T-cell (primary cell): ENCODE measurements around the gene LEMD1. TPM values are rescaled to one million over a fixed set of nuclear protein-coding genes. Genes with fewer than 3 reads are reported as not detected.
"Not testable (repeated sequence)": the region's sequence is repeated elsewhere in the genome, so short reads cannot be mapped to it uniquely, and the experiment has no call there.

Source experiments
- ATAC-seq, 4 experiments: fragments of 200-7000 bp in 3 of 4; fragments of 150-1000 bp in 1 of 4; cut with Tn5 transposase; replicated peaks in 1 of 4; 1 replicate in 3 of 4; 2 replicates in 1 of 4; pipeline ENCODE4 v1.10.0; 2021; ENCODE audit warnings: moderate library complexity in 3 of 4, mild to moderate bottlenecking in 2 of 4, moderate number of reproducible peaks in 1 of 4
- CTCF ChIA-PET, 2 donors: fragments of 300-600 bp; sonication (Branson Sonifier 250); formaldehyde crosslinking; loops; one replicate each; lab custom pipeline; 2022; ENCODE audit warnings: antibody characterized with exemption in 2 of 2; lab: Charles Lee
- POLR2A ChIA-PET, 2 donors: fragments of 300-600 bp; sonication (Branson Sonifier 250); formaldehyde crosslinking; loops; one replicate each; lab custom pipeline; 2022; ENCODE audit warnings: antibody characterized with exemption in 2 of 2; lab: Charles Lee
- DNase-seq, 35 experiments: peaks; one replicate each; pipeline versions ENCODE4 v3.0.0 to v3.0.0-alpha.2; 2013 to 2023
- H3K27ac ChIP-seq: one replicate; pipeline ENCODE4 v1.5.1; 2013; ENCODE audit warnings: low read length
- H3K27me3 ChIP-seq, 2 experiments: replicated peaks in 1 of 2; 1 replicate in 1 of 2; 2 replicates in 1 of 2; pipeline versions ENCODE4 v1.6.1 to v1.7.0; 2013; ENCODE audit warnings: low read length in 1 of 2, mixed read lengths in 1 of 2; ENCODE audit not compliant: control insufficient read depth in 2 of 2, insufficient read depth in 2 of 2; ENCODE audit errors: extremely low read depth in 1 of 2
- H3K36me3 ChIP-seq, 2 donors: 1 replicate in 1 of 2; 2 replicates in 1 of 2; pipeline versions ENCODE4 v1.6.1 to v1.7.0; 2013; ENCODE audit warnings: low read length in 1 of 2; ENCODE audit not compliant: control insufficient read depth in 2 of 2, insufficient read depth in 1 of 2; ENCODE audit errors: extremely low read depth in 1 of 2
- H3K4me1 ChIP-seq, 2 experiments: 1 replicate in 1 of 2; 2 replicates in 1 of 2; pipeline versions ENCODE4 v1.6.1 to v1.7.0; 2013; ENCODE audit warnings: low read length in 2 of 2, mixed read lengths in 1 of 2; ENCODE audit not compliant: insufficient read depth in 2 of 2, control insufficient read depth in 1 of 2; ENCODE audit errors: extremely low read depth in 1 of 2
- H3K4me3 ChIP-seq, 2 donors: 1 replicate in 1 of 2; 2 replicates in 1 of 2; pipeline versions ENCODE4 v1.5.1 to v1.7.0; 2013; ENCODE audit warnings: mild to moderate bottlenecking in 2 of 2, low read length in 1 of 2, moderate library complexity in 1 of 2; ENCODE audit not compliant: control insufficient read depth in 1 of 2; ENCODE audit errors: extremely low read depth in 1 of 2
- H3K9me3 ChIP-seq: 2 replicates; pipeline ENCODE4 v1.7.0; 2013
- H3K27ac Mint-ChIP-seq, 2 donors: one replicate each; pipeline ENCODE4 v1.8.0; 2020 to 2021; ENCODE audit warnings: mild to moderate bottlenecking in 2 of 2, mixed read lengths in 2 of 2
- H3K27me3 Mint-ChIP-seq, 2 donors: one replicate each; pipeline ENCODE4 v1.8.0; 2021 to 2022; ENCODE audit warnings: mixed read lengths in 2 of 2
- H3K36me3 Mint-ChIP-seq: one replicate; pipeline ENCODE4 v1.8.0; 2021; ENCODE audit warnings: mixed read lengths
- H3K4me1 Mint-ChIP-seq, 3 donors: one replicate each; pipeline ENCODE4 v1.8.0; 2020 to 2022; ENCODE audit warnings: mixed read lengths in 3 of 3, mild to moderate bottlenecking in 1 of 3
- H3K4me3 Mint-ChIP-seq, 3 donors: one replicate each; pipeline ENCODE4 v1.8.0; 2020 to 2022; ENCODE audit warnings: mild to moderate bottlenecking in 3 of 3, mixed read lengths in 3 of 3, moderate library complexity in 3 of 3
- H3K9me3 Mint-ChIP-seq, 3 donors: one replicate each; pipeline ENCODE4 v1.8.0; 2020 to 2022; ENCODE audit warnings: mixed read lengths in 3 of 3
- WGBS: methylation state at CpG from one replicate; pipeline ENCODE4 v1.1.5; 2013; ENCODE audit warnings: missing lambda C conversion rate; ENCODE audit not compliant: insufficient coverage; 5-methylcytosine and 5-hydroxymethylcytosine counted together
- total RNA-seq, 35 experiments: library from RNA in 6 of 35; stranded (reverse) in 6 of 35; fragments of 120-200 nt in 1 of 35; gene quantifications; one replicate each; pipeline versions ENCODE4 v1.2.1 to v1.2.4 and lab custom pipeline; 2013 to 2026

The LEMD1 gene
- total RNA-seq, 5 donors from 2014 or later (not counting 1 experiment from before 2014, with no cell fraction given), result 0.69 to 0.98 TPM; not detected in 3

- Mint-ChIP-seq H3K27me3 (peaks cover 23% of the 10 kb centered on the region in 2 donors), H3K4me1 (no peaks in the 10 kb centered on the region), H3K4me3 (no peak overlapping the region), H3K36me3 (no peaks in the 10 kb centered on the region), H3K27ac (no peak overlapping the region), H3K9me3 (no peaks in the 10 kb centered on the region)
- H3K36me3 ChIP-seq, result no peaks in the 10 kb centered on the region
- CTCF ChIA-PET, result interaction anchor here in 1 of 2 donors (0.6 kb wide), 2 partner anchors 23 to 788 kb away, joined by 3 to 9 read pairs; no protein-coding TSS in a partner anchor
- DNase-seq, result no peak
- no peaks in the 10 kb centered on the region for H3K4me1 ChIP-seq
- ATAC-seq, result no peak
- peaks cover 0 to 12% of the 10 kb centered on the region in 2 experiments for H3K27me3 ChIP-seq
- H3K27ac ChIP-seq, result no peak overlapping the region
- no peak overlapping the region for H3K4me3 ChIP-seq
- POLR2A ChIA-PET, result no interaction called here
- no CpG with 5 or more reads among the region's 2 CpGs for WGBS
- H3K9me3 ChIP-seq, result no peaks in the 10 kb centered on the region
These were observed 34.0 kb downstream of the LEMD1 start for GRCh38 chr1:205387845-205388244.

- H3K9me3 ChIP-seq, ATAC-seq: not testable (repeated sequence)
- H3K27me3 Mint-ChIP-seq, result peaks cover 20 to 23% of the 10 kb centered on the region in 2 donors
These were observed 38.9 kb downstream of the LEMD1 start for GRCh38 chr1:205382990-205383389.

GRCh38 chr1:205382561-205382960 is 39.3 kb downstream of the LEMD1 start:
- no peak for DNase-seq
- Histone ChIP-seq H3K9me3 (no peaks in the 10 kb centered on the region), H3K36me3 (no peaks in the 10 kb centered on the region), H3K27ac (no peak overlapping the region), H3K4me1 (no peaks in the 10 kb centered on the region), H3K27me3 (peaks cover 0 to 12% of the 10 kb centered on the region in 2 experiments), H3K4me3 (no peak overlapping the region)
- ChIA-PET CTCF (interaction anchor here (0.5 to 0.6 kb wide), 2 partner anchors 49 to 616 kb away, joined by 3 read pairs; no protein-coding TSS in a partner anchor), POLR2A (no interaction called here)
- no peak overlapping the region for H3K27ac Mint-ChIP-seq
- peaks cover 21 to 27% of the 10 kb centered on the region in 2 donors for H3K27me3 Mint-ChIP-seq
- no peaks in the 10 kb centered on the region for H3K9me3 Mint-ChIP-seq
- H3K4me1 Mint-ChIP-seq, result no peaks in the 10 kb centered on the region
- no peak for ATAC-seq
- WGBS, result no CpG with 5 or more reads among the region's 4 CpGs
- no peaks in the 10 kb centered on the region for H3K36me3 Mint-ChIP-seq
- H3K4me3 Mint-ChIP-seq, result no peak overlapping the region

More at GRCh38 chr1:205382990-205383389, 38.9 kb downstream of the LEMD1 start:
- H3K36me3 ChIP-seq, H3K9me3 Mint-ChIP-seq, POLR2A ChIA-PET, H3K4me3 Mint-ChIP-seq, H3K4me3 ChIP-seq, H3K4me1 Mint-ChIP-seq, H3K4me1 ChIP-seq, H3K27ac Mint-ChIP-seq, H3K27ac ChIP-seq, H3K36me3 Mint-ChIP-seq, DNase-seq: not testable (repeated sequence)
- peaks cover 0 to 12% of the 10 kb centered on the region in 2 experiments for H3K27me3 ChIP-seq
- 84% methylated on average over 2 of the region's 3 CpGs for WGBS
- CTCF ChIA-PET, result interaction anchor here in 1 of 2 donors (0.6 kb wide), 1 partner anchor 48 kb away, joined by 3 read pairs; no protein-coding TSS in a partner anchor

- no peak overlapping the region for H3K4me3 Mint-ChIP-seq
- 83% methylated on average over 1 of the region's 6 CpGs for WGBS
- DNase-seq (no peak), ATAC-seq (no peak)
- CTCF ChIA-PET, result no interaction called here
- Histone ChIP-seq H3K4me3 (no peak overlapping the region), H3K36me3 (no peaks in the 10 kb centered on the region), H3K4me1 (no peaks in the 10 kb centered on the region), H3K27me3 (peaks cover 2 to 12% of the 10 kb centered on the region in 2 experiments), H3K9me3 (no peaks in the 10 kb centered on the region), H3K27ac (no peak overlapping the region)
- H3K4me1 Mint-ChIP-seq, result peaks cover 0 to 5% (median under 1%) of the 10 kb centered on the region in 3 donors
- peaks cover 26 to 31% of the 10 kb centered on the region in 2 donors for H3K27me3 Mint-ChIP-seq
- H3K9me3 Mint-ChIP-seq, result no peaks in the 10 kb centered on the region
- POLR2A ChIA-PET, result no interaction called here
- H3K27ac Mint-ChIP-seq, result no peak overlapping the region
- H3K36me3 Mint-ChIP-seq, result no peaks in the 10 kb centered on the region
These were observed 40.6 kb downstream of the LEMD1 start for GRCh38 chr1:205381305-205381704.

GRCh38 chr1:205380882-205381281 is 41.0 kb downstream of the LEMD1 start:
- DNase-seq (no peak), ATAC-seq (no peak)
- Mint-ChIP-seq H3K36me3 (no peaks in the 10 kb centered on the region), H3K27ac (no peak overlapping the region), H3K4me1 (peaks cover 0 to 9% (median 5%) of the 10 kb centered on the region in 3 donors), H3K4me3 (no peak overlapping the region), H3K27me3 (peaks cover 30 to 35% of the 10 kb centered on the region in 2 donors), H3K9me3 (no peaks in the 10 kb centered on the region)
- peaks cover 2 to 15% of the 10 kb centered on the region in 2 experiments for H3K27me3 ChIP-seq
- H3K27ac ChIP-seq, result no peak overlapping the region
- H3K4me3 ChIP-seq, result no peak overlapping the region
- CTCF ChIA-PET, result interaction anchor here in 1 of 2 donors (0.6 kb wide), 1 partner anchor 12 kb away, joined by 3 read pairs; no protein-coding TSS in a partner anchor
- no peaks in the 10 kb centered on the region for H3K9me3 ChIP-seq
- H3K4me1 ChIP-seq, result no peaks in the 10 kb centered on the region
- POLR2A ChIA-PET, result no interaction called here
- no peaks in the 10 kb centered on the region for H3K36me3 ChIP-seq
- WGBS, result no CpG with 5 or more reads among the region's 2 CpGs

GRCh38 chr1:205379056-205379455 is 42.8 kb downstream of the LEMD1 start:
- ChIA-PET CTCF (no interaction called here), POLR2A (no interaction called here)
- no CpG with 5 or more reads among the region's 8 CpGs for WGBS
- no peaks in the 10 kb centered on the region for H3K36me3 Mint-ChIP-seq
- ATAC-seq (no peak), DNase-seq (no peak)
- H3K4me1 ChIP-seq, result peaks cover 0 to 5% of the 10 kb centered on the region in 2 experiments
- no peak overlapping the region for H3K27ac Mint-ChIP-seq
- no peak overlapping the region for H3K4me3 Mint-ChIP-seq
- no peak overlapping the region for H3K4me3 ChIP-seq
- H3K4me1 Mint-ChIP-seq, result peaks cover 8 to 20% (median 16%) of the 10 kb centered on the region in 3 donors
- no peaks in the 10 kb centered on the region for H3K9me3 ChIP-seq
- H3K27me3 ChIP-seq, result peaks cover 2 to 15% of the 10 kb centered on the region in 2 experiments
- no peaks in the 10 kb centered on the region for H3K36me3 ChIP-seq
- H3K27me3 Mint-ChIP-seq, result peaks cover 34 to 41% of the 10 kb centered on the region in 2 donors
- no peaks in the 10 kb centered on the region for H3K9me3 Mint-ChIP-seq
- H3K27ac ChIP-seq, result no peak overlapping the region
